GM12875 (cell line): ENCODE measurements around the gene NKAIN2.

ENCODE experiments used
- H3K4me3 ChIP-seq: one replicate; pipeline ENCODE4 v1.5.1; 2011; ENCODE audit warnings: low read depth, low read length, control low read depth
- CTCF ChIP-seq: IDR thresholded peaks from 2 replicates; pipeline ENCODE4 v1.5.1; 2011; ENCODE audit warnings: low read depth, mild to moderate bottlenecking, control low read depth, inconsistent platforms, low read length, moderate library complexity, borderline replicate concordance; ENCODE audit not compliant: insufficient read depth

NKAIN2 gene

GRCh38 chr6:124522335-124522734 is 718.7 kb downstream of the NKAIN2 start:
- H3K4me3 ChIP-seq, result no peak overlapping the region
- TF ChIP-seq CTCF, result no peak

- H3K4me3 ChIP-seq, result no peak overlapping the region
- TF ChIP-seq CTCF, result no peak
Measured at GRCh38 chr6:124524491-124525200, 721.0 kb downstream of the NKAIN2 start.

- H3K4me3 ChIP-seq, result no peak overlapping the region
- TF ChIP-seq CTCF, result no peak
Measured at GRCh38 chr6:124530926-124531325, 727.3 kb downstream of the NKAIN2 start.

GRCh38 chr6:124535299-124535698 is 731.6 kb downstream of the NKAIN2 start:
- no peak overlapping the region for H3K4me3 ChIP-seq
- no peak for TF ChIP-seq CTCF

GRCh38 chr6:124535746-124536145 is 732.1 kb downstream of the NKAIN2 start:
- no peak for TF ChIP-seq CTCF
- no peak overlapping the region for H3K4me3 ChIP-seq

GRCh38 chr6:124536157-124536841 is 732.6 kb downstream of the NKAIN2 start:
- TF ChIP-seq CTCF, result no peak
- H3K4me3 ChIP-seq, result no peak overlapping the region

GRCh38 chr6:124536842-124537191 is 733.2 kb downstream of the NKAIN2 start:
- no peak for TF ChIP-seq CTCF
- H3K4me3 ChIP-seq, result no peak overlapping the region
